HG03025 (cell line): ENCODE data around the gene CCDC138.
"Not testable (repeated sequence)": the region's sequence is repeated elsewhere in the genome, so short reads cannot be mapped to it uniquely, and the experiment has no call there.

Experiments used
- ATAC-seq: cut with Tn5 transposase; IDR thresholded peaks from one replicate; pipeline ENCODE4 v1.9.1; 2021; ENCODE audit warnings: mild to moderate bottlenecking, moderate library complexity; ENCODE audit not compliant: unreplicated experiment, low FRiP score

Gene CCDC138, protein sequence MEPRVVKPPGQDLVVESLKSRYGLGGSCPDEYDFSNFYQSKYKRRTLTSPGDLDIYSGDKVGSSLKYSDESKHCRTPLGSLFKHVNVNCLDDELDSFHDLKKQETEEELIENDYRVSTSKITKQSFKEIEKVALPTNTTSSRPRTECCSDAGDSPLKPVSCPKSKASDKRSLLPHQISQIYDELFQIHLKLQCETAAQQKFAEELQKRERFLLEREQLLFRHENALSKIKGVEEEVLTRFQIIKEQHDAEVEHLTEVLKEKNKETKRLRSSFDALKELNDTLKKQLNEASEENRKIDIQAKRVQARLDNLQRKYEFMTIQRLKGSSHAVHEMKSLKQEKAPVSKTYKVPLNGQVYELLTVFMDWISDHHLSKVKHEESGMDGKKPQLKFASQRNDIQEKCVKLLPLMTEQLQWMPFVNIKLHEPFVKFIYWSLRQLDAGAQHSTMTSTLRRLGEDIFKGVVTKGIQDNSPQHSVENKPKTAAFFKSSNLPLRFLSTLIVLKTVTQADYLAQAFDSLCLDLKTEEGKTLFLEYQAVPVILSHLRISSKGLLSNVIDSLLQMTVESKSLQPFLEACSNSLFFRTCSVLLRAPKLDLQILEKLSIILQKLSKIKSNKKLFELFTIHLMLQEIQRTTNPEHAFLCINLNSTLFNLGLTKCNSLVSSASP

GRCh38 chr2:108786354-108787215 is at the start of gene CCDC138:
TSS of gene CCDC138 (plus strand) at chr2:108786771. CDS start at chr2:108786823, 52 bp downstream.
- peak; percentile 96 for ATAC-seq

- ATAC-seq = not testable (repeated sequence)
These were observed 28.6 kb upstream of the CCDC138 start for GRCh38 chr2:108757973-108758372.

GRCh38 chr2:108762618-108763017 is 24.0 kb upstream of the CCDC138 start:
- not testable (repeated sequence) for ATAC-seq

- not testable (repeated sequence) for ATAC-seq
These were observed 19.9 kb upstream of the CCDC138 start for GRCh38 chr2:108766671-108767070.

DNA sequence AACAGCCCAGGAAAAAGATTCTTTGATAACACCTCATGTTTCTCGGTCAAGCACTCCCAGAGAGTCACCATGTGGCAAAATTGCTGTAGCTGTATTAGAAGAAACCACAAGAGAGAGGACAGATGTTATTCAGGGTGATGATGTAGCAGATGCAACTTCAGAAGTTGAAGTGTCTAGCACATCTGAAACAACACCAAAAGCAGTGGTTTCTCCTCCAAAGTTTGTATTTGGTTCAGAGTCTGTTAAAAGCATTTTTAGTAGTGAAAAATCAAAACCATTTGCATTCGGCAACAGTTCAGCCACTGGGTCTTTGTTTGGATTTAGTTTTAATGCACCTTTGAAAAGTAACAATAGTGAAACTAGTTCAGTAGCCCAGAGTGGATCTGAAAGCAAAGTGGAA is 18.7 kb upstream of the CCDC138 start:
- not testable (repeated sequence) for ATAC-seq

- ATAC-seq = peak; percentile 55
These were observed 10.1 kb upstream of the CCDC138 start for GRCh38 chr2:108776475-108776874.

GRCh38 chr2:108778857-108779256 is 7.7 kb upstream of the CCDC138 start:
- no peak for ATAC-seq

- ATAC-seq = no peak
These were observed 590 bp upstream of the CCDC138 start for GRCh38 chr2:108786008-108786353.

- no peak for ATAC-seq
These were observed 608 bp downstream of the CCDC138 start for GRCh38 chr2:108787216-108787541.

DNA sequence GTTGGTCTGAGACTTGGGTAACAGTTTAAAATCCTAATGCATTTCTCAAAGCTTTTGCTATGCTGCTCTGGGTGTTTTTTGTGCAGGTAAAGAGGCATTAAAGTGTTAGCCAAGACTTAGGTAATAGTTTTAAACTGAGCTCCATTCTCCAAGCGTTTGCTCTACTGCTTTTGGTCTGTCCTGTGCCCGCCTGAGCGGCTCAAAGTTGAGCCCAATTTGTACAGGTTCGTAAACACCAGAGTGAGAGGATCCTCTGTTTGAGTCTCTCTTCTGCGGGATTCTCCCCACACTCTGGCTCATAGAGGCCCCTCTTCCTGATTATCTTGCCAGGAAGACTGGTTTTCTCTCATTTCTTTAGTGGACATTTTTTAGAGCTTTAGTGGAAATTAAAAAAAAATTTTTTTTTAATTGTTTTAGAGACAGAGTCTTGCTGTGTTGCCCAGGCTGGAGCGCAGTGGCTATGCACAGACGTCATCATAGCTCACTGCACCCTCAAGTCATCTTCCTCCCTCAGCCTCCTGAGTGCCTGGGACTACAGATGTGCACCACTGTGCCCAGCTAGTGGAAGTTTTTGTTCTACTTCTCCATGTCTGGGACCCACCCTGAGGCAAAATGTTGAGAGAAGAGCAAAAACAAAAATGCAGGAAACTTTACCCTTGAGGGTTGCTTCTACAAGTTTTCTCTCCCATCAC is 16.6 kb downstream of the CCDC138 start:
- ATAC-seq = no peak

DNA sequence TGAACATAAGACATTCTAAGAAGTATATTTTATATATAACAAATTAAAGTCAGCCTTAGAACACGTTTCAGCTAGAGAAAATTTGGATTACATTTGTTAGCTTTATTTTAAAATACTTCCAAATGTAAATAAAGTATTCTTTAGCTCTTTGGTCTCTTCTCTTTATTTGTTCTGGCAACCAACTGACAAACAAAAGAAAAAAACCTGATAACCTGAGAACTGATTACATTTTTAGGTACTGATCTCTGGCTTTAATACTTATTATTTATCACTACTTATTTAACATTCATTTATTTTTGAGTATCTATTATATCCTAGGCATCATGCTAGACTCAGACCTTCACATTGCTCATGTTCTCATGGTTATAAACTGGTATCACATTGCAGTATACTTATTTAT is 18.5 kb downstream of the CCDC138 start:
- ATAC-seq = no peak

GRCh38 chr2:108805782-108806181 is 19.2 kb downstream of the CCDC138 start:
- no peak for ATAC-seq

DNA sequence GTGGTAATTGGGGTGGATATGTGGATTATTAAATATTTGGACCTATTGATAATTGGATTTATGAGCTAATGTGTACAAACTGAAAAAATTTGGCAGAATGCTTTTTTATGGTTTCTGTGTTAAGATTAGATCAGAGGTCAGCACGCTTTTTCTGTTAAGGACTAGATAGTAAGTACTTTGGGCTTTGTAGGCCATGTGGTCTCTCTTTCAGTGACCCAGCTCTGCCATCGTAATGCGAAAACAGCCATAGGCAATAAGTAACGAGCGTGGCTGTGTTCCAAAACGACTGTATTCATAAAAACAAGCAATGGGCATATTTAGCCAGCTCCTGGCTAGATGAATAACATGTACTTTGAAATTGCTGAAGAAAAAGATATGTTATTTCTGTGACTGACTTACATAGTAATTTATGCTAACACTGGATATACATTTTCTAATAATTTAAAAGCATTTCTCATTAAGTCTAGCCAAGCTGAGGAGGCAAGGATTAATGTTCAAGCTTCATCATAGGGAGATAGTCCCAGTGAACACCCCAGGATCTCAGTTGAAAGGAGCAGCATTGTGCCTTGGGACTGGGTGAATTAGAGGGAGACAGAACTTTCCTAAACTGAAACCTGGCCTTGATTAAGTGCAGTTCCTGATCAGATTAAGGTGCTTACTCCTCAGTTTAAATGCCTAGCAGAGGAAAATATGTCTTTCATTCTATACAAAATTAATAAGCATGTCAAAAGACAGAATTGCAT is 20.0 kb downstream of the CCDC138 start:
- no peak for ATAC-seq

- ATAC-seq = no peak
These were observed 23.4 kb downstream of the CCDC138 start for GRCh38 chr2:108809936-108810335.

- no peak for ATAC-seq
These were observed 24.7 kb downstream of the CCDC138 start for GRCh38 chr2:108810993-108811957.

DNA sequence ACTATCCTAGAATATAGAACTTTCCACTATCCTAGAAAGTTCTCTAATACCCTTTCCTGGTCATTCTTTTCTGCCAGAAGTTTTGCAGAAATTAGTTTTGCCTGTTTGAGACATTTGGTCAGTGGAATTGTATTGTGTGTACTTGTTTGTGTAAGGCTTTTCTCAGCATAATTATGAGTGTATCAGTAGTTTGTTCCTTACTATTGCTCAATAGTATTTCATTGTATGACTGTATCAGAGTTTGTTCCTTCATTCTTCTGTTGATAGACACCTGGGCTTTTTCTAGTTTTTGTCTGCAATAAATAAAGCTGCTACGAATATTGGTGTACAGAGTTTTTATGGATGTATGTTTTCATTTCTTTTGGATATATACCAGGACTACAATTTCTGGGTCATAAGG is 27.2 kb downstream of the CCDC138 start:
- ATAC-seq = no peak

- ATAC-seq = no peak
These were observed 33.9 kb downstream of the CCDC138 start for GRCh38 chr2:108820482-108820881.

DNA sequence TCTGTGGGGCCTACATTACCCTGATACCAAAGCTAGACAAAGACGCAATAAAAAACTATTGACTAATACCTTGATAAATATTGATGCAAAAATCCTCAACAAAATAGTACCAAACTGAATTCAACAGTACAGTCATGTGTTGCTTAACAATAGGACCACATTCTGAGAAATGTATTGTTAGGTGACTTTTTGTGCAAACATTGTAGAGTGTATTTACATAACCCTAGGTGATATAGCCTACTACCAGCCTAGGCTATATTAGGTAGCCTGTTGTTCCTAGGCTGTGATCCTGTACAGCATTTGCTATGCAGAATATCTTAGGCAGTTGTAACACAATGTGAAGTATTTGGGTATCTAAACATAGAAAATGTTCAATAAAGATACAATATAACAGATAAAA is 36.7 kb downstream of the CCDC138 start:
- no peak for ATAC-seq
